Measurements from ENCODE around the gene KATNBL1. TPM values are rescaled to one million over a fixed set of nuclear protein-coding genes. Genes with fewer than 3 reads are reported as not detected.

The KATNBL1 gene
- total and polyA plus RNA-seq, 2 donors (not counting 3 experiments of a cell fraction or from before 2014, with no cell fraction given): 14.1 to 56.8 TPM

GRCh38 chr15:34203936-34204335, 6.0 kb downstream of the KATNBL1 start:
- H3K9me3 ChIP-seq (replicated peaks; ENCODE audit: control insufficient read depth, insufficient read depth, low read length): no peaks in the 10 kb centered on the region
- no peak overlapping the region for H3K27ac ChIP-seq (ENCODE audit: insufficient read depth, low read depth, low read length)
- CTCF ChIA-PET: interaction anchor here (1.5 kb wide), 1 partner anchor 94 kb away, joined by 7 read pairs; no protein-coding TSS in a partner anchor
- no TSS peak for BruUV-seq (replicated peaks)
- no peaks in the 10 kb centered on the region for H3K27me3 ChIP-seq (ENCODE audit: control insufficient read depth in 2 of 2, insufficient read depth in 2 of 2, low read length in 2 of 2)
- intact Hi-C loops (cut with micrococcal nuclease): no loop called here
- H3K4me1 ChIP-seq (ENCODE audit: control insufficient read depth, extremely low read depth, insufficient read depth, low read length): peaks cover 7% of the 10 kb centered on the region
- TF ChIP-seq CTCF (IDR thresholded peaks at IDR 0.05; ENCODE audit: extremely low read depth in 1 of 2, insufficient read depth in 1 of 2, low read depth in 1 of 2, low read length in 2 of 2) (no peak), GATA2 (IDR thresholded peaks at IDR 0.05; ENCODE audit: insufficient read depth, insufficient read length, low read depth, low read length) (no peak), MAX (IDR thresholded peaks at IDR 0.05; ENCODE audit: insufficient read depth, insufficient read length) (no peak), FOS (IDR thresholded peaks at IDR 0.05; ENCODE audit: borderline replicate concordance, insufficient read depth, low read length) (no peak), MYC (IDR thresholded peaks at IDR 0.05; ENCODE audit: low read depth, low read length) (no peak), POLR2A (IDR thresholded peaks at IDR 0.05; ENCODE audit: low read depth, low read length) (no peak), JUN (IDR thresholded peaks at IDR 0.05; ENCODE audit: borderline replicate concordance, insufficient read depth, insufficient read length, low read depth) (no peak), EZH2 (IDR thresholded peaks at IDR 0.05; ENCODE audit: borderline replicate concordance, low read depth, low read length, severe bottlenecking) (no peak), POLR2AphosphoS5 (IDR thresholded peaks at IDR 0.05; ENCODE audit: insufficient read depth, low read depth, low read length) (no peak)
- H4K20me1 ChIP-seq (replicated peaks; ENCODE audit: control insufficient read depth, extremely low read depth, insufficient read depth, low read length): no peaks in the 10 kb centered on the region
- H3K4me3 ChIP-seq (replicated peaks in 1 of 3; ENCODE audit: insufficient read depth in 1 of 3, low read depth in 1 of 3, low read length in 3 of 3): no peak overlapping the region
- H3K9ac ChIP-seq (replicated peaks; ENCODE audit: extremely low read depth, insufficient read depth, low read length): no peak overlapping the region
- peaks cover 90% of the 10 kb centered on the region for H3K79me2 ChIP-seq (ENCODE audit: control insufficient read depth, insufficient read depth, low read length)
- no peak overlapping the region for H3K4me2 ChIP-seq (ENCODE audit: insufficient read depth, low read length)
- H3K9me1 ChIP-seq (replicated peaks; ENCODE audit: control insufficient read depth, extremely low read depth, insufficient read depth, low read length): no peaks in the 10 kb centered on the region
- no peak overlapping the region for H2AFZ ChIP-seq (ENCODE audit: low read depth, low read length)
- DNase-seq (ENCODE audit: low read depth, low spot score) (no peak), FAIRE-seq (no peak)
- POLR2A ChIA-PET: no interaction called here
- H3K36me3 ChIP-seq (ENCODE audit: control insufficient read depth in 2 of 2, extremely low read depth in 1 of 2, insufficient read depth in 2 of 2, low read length in 2 of 2): no peaks in the 10 kb centered on the region
- dilution Hi-C loops (cut with MboI; ENCODE audit: extremely low pct_ligation_motif_present, low sequenced_read_pairs): no loop called here

All from endothelial cell of umbilical vein (primary cell).